LNCaP clone FGC (cell line): ENCODE data around the gene C1orf226.
"Not testable (repeated sequence)": the region's sequence is repeated elsewhere in the genome, so short reads cannot be mapped to it uniquely, and the experiment has no call there.

Experiments used
- DNase-seq: peaks from one replicate; pipeline ENCODE4 v3.0.0-alpha.2; 2011; ENCODE audit warnings: low read depth
- H3K4me3 ChIP-seq: 2 replicates; pipeline ENCODE4 v1.5.1; 2011; ENCODE audit warnings: mild to moderate bottlenecking, low read depth, low read length, control low read depth
- CTCF ChIP-seq: IDR thresholded peaks from 2 replicates; pipeline ENCODE4 v1.5.1; 2012; ENCODE audit warnings: mild to moderate bottlenecking; ENCODE audit not compliant: control insufficient read depth, insufficient read depth; ENCODE audit errors: extremely low read depth

Gene C1orf226

GRCh38 chr1:162347281-162347680 is 34.2 kb upstream of the C1orf226 start:
- no peak for TF ChIP-seq CTCF
- DNase-seq, result no peak
- H3K4me3 ChIP-seq, result no peak overlapping the region

GRCh38 chr1:162349635-162350330 is 31.7 kb upstream of the C1orf226 start:
- no peak overlapping the region for H3K4me3 ChIP-seq
- no peak for DNase-seq
- no peak for TF ChIP-seq CTCF

DNA sequence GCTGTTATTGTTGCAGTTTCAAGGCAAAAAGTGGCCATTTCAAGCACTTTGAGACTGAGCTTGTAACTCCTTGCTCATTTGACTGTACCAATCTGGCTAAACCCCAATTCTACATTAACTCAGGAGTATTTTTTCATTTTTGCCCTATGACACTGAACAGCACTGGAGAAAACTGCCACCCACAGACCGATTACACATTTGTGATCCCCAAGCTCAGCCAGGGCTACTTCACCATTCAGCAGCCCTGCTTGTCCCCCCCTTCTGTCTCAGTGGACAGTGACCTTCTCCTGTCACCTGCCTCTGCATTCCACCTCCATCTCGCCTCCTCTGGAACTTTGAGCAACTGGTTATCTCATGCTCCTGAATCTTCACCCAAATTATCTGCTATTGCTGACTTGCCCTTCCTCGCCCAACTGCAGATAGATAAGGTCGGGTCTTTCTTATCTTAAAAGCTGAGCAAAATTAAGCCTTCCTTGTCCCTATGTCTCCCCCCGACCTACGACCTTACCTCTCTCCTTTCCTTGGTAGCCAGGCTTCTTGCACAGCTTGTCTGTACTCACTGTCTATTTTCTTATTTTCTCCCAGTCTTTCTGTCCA is 30.2 kb upstream of the C1orf226 start:
- no peak for TF ChIP-seq CTCF
- no peak overlapping the region for H3K4me3 ChIP-seq
- no peak for DNase-seq

- not testable (repeated sequence) for DNase-seq, H3K4me3 ChIP-seq
These were observed 29.7 kb upstream of the C1orf226 start for GRCh38 chr1:162351874-162352273.

- TF ChIP-seq CTCF, result no peak
- H3K4me3 ChIP-seq, result no peak overlapping the region
- DNase-seq, result no peak
These were observed 28.4 kb upstream of the C1orf226 start for GRCh38 chr1:162353078-162353477.

DNA sequence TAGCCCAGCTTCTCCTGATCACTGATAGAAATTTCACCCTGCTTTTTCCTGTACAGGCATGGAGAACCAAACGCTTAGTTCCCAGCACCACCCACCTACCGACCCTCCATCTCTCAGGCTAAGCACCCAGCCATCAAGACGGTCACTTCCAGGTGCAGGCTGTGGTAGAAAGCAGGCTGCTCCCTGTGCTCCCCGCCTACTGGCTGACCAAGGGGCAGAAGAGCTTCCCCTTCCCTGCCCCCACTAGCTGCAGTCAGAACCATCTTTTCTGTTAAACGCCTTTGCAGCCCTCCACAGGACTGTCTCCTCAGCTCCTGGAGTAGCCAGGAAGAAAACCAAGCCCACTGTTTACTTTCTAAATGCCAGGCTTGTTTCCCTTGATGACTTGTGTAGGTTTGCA is 27.8 kb upstream of the C1orf226 start:
- no peak for DNase-seq
- TF ChIP-seq CTCF, result no peak
- H3K4me3 ChIP-seq, result no peak overlapping the region

- no peak overlapping the region for H3K4me3 ChIP-seq
- DNase-seq, result no peak
- peak; percentile 51 for TF ChIP-seq CTCF
These were observed 23.8 kb upstream of the C1orf226 start for GRCh38 chr1:162357681-162358266.
